ENCODE data around the gene DDB1.
A peak's percentile ranks its signal among the peaks of the same experiment; 100 is the strongest.

The DDB1 gene

GRCh38 chr11:61370349-61371005, 37.6 kb upstream of the DDB1 start:
- Histone ChIP-seq H3K27ac (ENCODE audit: insufficient read depth in 1 of 2, low read depth in 1 of 2, low read length in 2 of 2, poor library complexity in 1 of 2, severe bottlenecking in 2 of 2) (no peak overlapping the region), H3K9me3 (ENCODE audit: control extremely low read depth in 1 of 5, control insufficient read depth in 4 of 5, insufficient read depth in 2 of 5, low read depth in 1 of 5, low read length in 4 of 5) (peaks cover 0 to 6% (median 0%) of the 10 kb centered on the region in 5 experiments), H3K27me3 (replicated peaks in 2 of 5; ENCODE audit: control insufficient read depth in 4 of 5, insufficient read depth in 5 of 5, low read length in 4 of 5) (no peaks in the 10 kb centered on the region), H3K4me1 (ENCODE audit: control extremely low read depth in 1 of 4, control insufficient read depth in 4 of 4, insufficient read depth in 4 of 4, low read length in 3 of 4) (no peaks in the 10 kb centered on the region), H3K36me3 (ENCODE audit: control insufficient read depth in 4 of 4, insufficient read depth in 4 of 4, low read length in 3 of 4) (peaks cover 23 to 60% (median 40%) of the 10 kb centered on the region in 4 experiments), H3K4me3 (ENCODE audit: control insufficient read depth in 1 of 7, extremely low read depth in 1 of 7, insufficient read depth in 4 of 7, low read depth in 2 of 7, low read length in 6 of 7) (no peak overlapping the region)
- CTCF ChIA-PET: interaction anchor here (1.8 to 4.0 kb wide), 3 partner anchors 15 to 22 kb away, joined by 4 to 22 read pairs (median 15); no protein-coding TSS in a partner anchor
- DNase-seq: no peak
- POLR2A ChIA-PET: interaction anchor here (0.8 to 0.9 kb wide), 2 partner anchors 10 to 11 kb away, joined by 3 read pairs; no protein-coding TSS in a partner anchor
- 96% methylated on average over 6 of the region's 8 CpGs for WGBS (ENCODE audit: insufficient coverage)

DNA sequence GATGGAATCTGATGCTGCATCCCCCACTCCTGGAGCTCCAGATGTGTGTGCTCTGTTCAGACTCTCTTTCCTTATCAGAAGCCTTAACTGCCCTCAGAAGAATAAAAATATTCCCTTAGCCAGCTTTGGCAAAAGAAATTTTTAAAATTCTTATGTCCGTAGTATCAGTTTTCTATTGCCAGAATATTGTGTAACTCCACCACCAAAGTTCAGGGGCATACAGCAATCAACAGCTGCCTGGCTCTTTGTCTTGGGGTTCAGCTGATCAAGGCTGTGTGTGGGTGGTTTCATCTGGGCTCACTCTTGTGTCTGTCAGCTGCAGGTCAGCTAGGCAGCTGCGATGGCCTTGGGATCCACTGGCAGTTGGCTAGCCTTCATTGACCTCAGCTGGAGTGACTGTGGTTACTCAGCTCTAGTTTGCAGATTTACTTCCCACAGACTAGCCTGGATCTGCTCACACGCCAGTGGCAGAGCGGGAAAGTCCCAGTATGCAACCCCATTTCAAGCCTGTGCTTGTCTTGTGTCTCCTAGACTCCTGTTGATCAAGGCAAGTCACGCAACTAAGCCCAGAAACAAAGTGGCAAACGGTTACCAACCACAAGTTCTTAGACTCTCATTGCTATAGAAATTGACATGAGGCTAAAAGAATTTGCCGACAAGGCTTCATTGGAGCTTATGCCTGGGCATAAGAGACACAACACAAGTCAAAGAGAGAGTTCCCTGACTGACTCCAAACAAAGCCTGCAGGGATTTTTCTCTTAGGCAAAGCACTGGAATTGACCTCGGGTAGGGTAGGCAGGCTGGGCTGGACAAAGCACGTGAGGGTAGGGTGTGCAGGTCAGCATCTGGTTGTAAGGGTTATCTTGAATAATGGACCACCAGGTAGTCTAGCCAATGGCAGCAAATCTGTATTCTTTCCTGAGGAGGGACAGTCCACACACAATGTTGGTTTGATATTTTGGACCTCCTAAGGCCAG, 36.8 kb upstream of the DDB1 start:
- no peak overlapping the region for H3K27ac ChIP-seq (ENCODE audit: insufficient read depth in 1 of 2, low read depth in 1 of 2, low read length in 2 of 2, poor library complexity in 1 of 2, severe bottlenecking in 2 of 2)
- H3K36me3 ChIP-seq (ENCODE audit: control insufficient read depth in 4 of 4, insufficient read depth in 4 of 4, low read length in 3 of 4): peaks cover 23 to 64% (median 40%) of the 10 kb centered on the region in 4 experiments
- CTCF ChIA-PET: interaction anchor here (1.2 to 22.6 kb wide), 7 partner anchors 11 to 32 kb away, joined by 3 to 244 read pairs (median 7); partner anchors contain the start of genes DDB1, TKFC and TMEM216
- WGBS (ENCODE audit: insufficient coverage): 98% methylated on average over 7 of the region's 9 CpGs
- DNase-seq: no peak
- no peaks in the 10 kb centered on the region for H3K27me3 ChIP-seq (replicated peaks in 2 of 5; ENCODE audit: control insufficient read depth in 4 of 5, insufficient read depth in 5 of 5, low read length in 4 of 5)
- H3K4me1 ChIP-seq (ENCODE audit: control extremely low read depth in 1 of 4, control insufficient read depth in 4 of 4, insufficient read depth in 4 of 4, low read length in 3 of 4): no peaks in the 10 kb centered on the region
- POLR2A ChIA-PET: interaction anchor here (0.8 to 0.9 kb wide), 2 partner anchors 10 to 12 kb away, joined by 3 read pairs; no protein-coding TSS in a partner anchor
- H3K4me3 ChIP-seq (ENCODE audit: control insufficient read depth in 1 of 7, extremely low read depth in 1 of 7, insufficient read depth in 4 of 7, low read depth in 2 of 7, low read length in 6 of 7): no peak overlapping the region
- H3K9me3 ChIP-seq (ENCODE audit: control extremely low read depth in 1 of 5, control insufficient read depth in 4 of 5, insufficient read depth in 2 of 5, low read depth in 1 of 5, low read length in 4 of 5): peaks cover 0 to 2% (median 0%) of the 10 kb centered on the region in 5 experiments

GRCh38 chr11:61368646-61369045, 35.7 kb upstream of the DDB1 start:
- no peak overlapping the region for H3K27ac ChIP-seq (ENCODE audit: insufficient read depth in 1 of 2, low read depth in 1 of 2, low read length in 2 of 2, poor library complexity in 1 of 2, severe bottlenecking in 2 of 2)
- peaks cover 0 to under 1% (median 0%) of the 10 kb centered on the region in 4 experiments for H3K4me1 ChIP-seq (ENCODE audit: control extremely low read depth in 1 of 4, control insufficient read depth in 4 of 4, insufficient read depth in 4 of 4, low read length in 3 of 4)
- ChIA-PET CTCF (interaction anchor here (1.2 to 22.6 kb wide), 5 partner anchors 12 to 31 kb away, joined by 3 to 244 read pairs (median 7); partner anchors contain the start of genes DDB1, TKFC and TMEM216), POLR2A (no interaction called here)
- no peaks in the 10 kb centered on the region for H3K9me3 ChIP-seq (ENCODE audit: control extremely low read depth in 1 of 5, control insufficient read depth in 4 of 5, insufficient read depth in 2 of 5, low read depth in 1 of 5, low read length in 4 of 5)
- WGBS (ENCODE audit: insufficient coverage): 93% methylated on average over 5 of the region's 7 CpGs
- peaks cover 23 to 66% (median 47%) of the 10 kb centered on the region in 4 experiments for H3K36me3 ChIP-seq (ENCODE audit: control insufficient read depth in 4 of 4, insufficient read depth in 4 of 4, low read length in 3 of 4)
- H3K4me3 ChIP-seq (ENCODE audit: control insufficient read depth in 1 of 7, extremely low read depth in 1 of 7, insufficient read depth in 4 of 7, low read depth in 2 of 7, low read length in 6 of 7): no peak overlapping the region
- no peak for DNase-seq
- H3K27me3 ChIP-seq (replicated peaks in 2 of 5; ENCODE audit: control insufficient read depth in 4 of 5, insufficient read depth in 5 of 5, low read length in 4 of 5): no peaks in the 10 kb centered on the region

GRCh38 chr11:61367406-61367805, 34.5 kb upstream of the DDB1 start:
- no peaks in the 10 kb centered on the region for H3K9me3 ChIP-seq (ENCODE audit: control extremely low read depth in 1 of 5, control insufficient read depth in 4 of 5, insufficient read depth in 2 of 5, low read depth in 1 of 5, low read length in 4 of 5)
- CTCF ChIA-PET: interaction anchor here (1.2 to 22.6 kb wide), 5 partner anchors 8 to 30 kb away, joined by 3 to 244 read pairs (median 15); partner anchors contain the start of genes DDB1 and TKFC
- H3K4me1 ChIP-seq (ENCODE audit: control extremely low read depth in 1 of 4, control insufficient read depth in 4 of 4, insufficient read depth in 4 of 4, low read length in 3 of 4): peaks cover 0 to 10% (median 7%) of the 10 kb centered on the region in 4 experiments
- POLR2A ChIA-PET: no interaction called here
- no peak for DNase-seq
- peak overlapping the region in 1 of 2 experiments; percentile 17 for H3K27ac ChIP-seq (ENCODE audit: insufficient read depth in 1 of 2, low read depth in 1 of 2, low read length in 2 of 2, poor library complexity in 1 of 2, severe bottlenecking in 2 of 2)
- no peak overlapping the region for H3K4me3 ChIP-seq (ENCODE audit: control insufficient read depth in 1 of 7, extremely low read depth in 1 of 7, insufficient read depth in 4 of 7, low read depth in 2 of 7, low read length in 6 of 7)
- no peaks in the 10 kb centered on the region for H3K27me3 ChIP-seq (replicated peaks in 2 of 5; ENCODE audit: control insufficient read depth in 4 of 5, insufficient read depth in 5 of 5, low read length in 4 of 5)
- H3K36me3 ChIP-seq (ENCODE audit: control insufficient read depth in 4 of 4, insufficient read depth in 4 of 4, low read length in 3 of 4): peaks cover 20 to 63% (median 48%) of the 10 kb centered on the region in 4 experiments
- 100% methylated on average over 3 of the region's 6 CpGs for WGBS (ENCODE audit: insufficient coverage)

GRCh38 chr11:61364012-61364675, 31.2 kb upstream of the DDB1 start:
- H3K36me3 ChIP-seq (ENCODE audit: control insufficient read depth in 4 of 4, insufficient read depth in 4 of 4, low read length in 3 of 4): peaks cover 15 to 46% (median 36%) of the 10 kb centered on the region in 4 experiments
- no peak overlapping the region for H3K4me3 ChIP-seq (ENCODE audit: control insufficient read depth in 1 of 7, extremely low read depth in 1 of 7, insufficient read depth in 4 of 7, low read depth in 2 of 7, low read length in 6 of 7)
- WGBS (ENCODE audit: insufficient coverage): 100% methylated on average over 5 of the region's 5 CpGs
- DNase-seq: no peak
- no peaks in the 10 kb centered on the region for H3K27me3 ChIP-seq (replicated peaks in 2 of 5; ENCODE audit: control insufficient read depth in 4 of 5, insufficient read depth in 5 of 5, low read length in 4 of 5)
- POLR2A ChIA-PET: interaction anchor here (1.1 kb wide), 1 partner anchor 17 kb away, joined by 3 read pairs; no protein-coding TSS in a partner anchor
- H3K9me3 ChIP-seq (ENCODE audit: control extremely low read depth in 1 of 5, control insufficient read depth in 4 of 5, insufficient read depth in 2 of 5, low read depth in 1 of 5, low read length in 4 of 5): no peaks in the 10 kb centered on the region
- CTCF ChIA-PET: interaction anchor here (1.0 to 22.6 kb wide), 5 partner anchors 11 to 28 kb away, joined by 3 to 244 read pairs (median 9); partner anchors contain the start of genes DDB1 and TKFC
- peak overlapping the region in 1 of 2 experiments; percentile 55 for H3K27ac ChIP-seq (ENCODE audit: insufficient read depth in 1 of 2, low read depth in 1 of 2, low read length in 2 of 2, poor library complexity in 1 of 2, severe bottlenecking in 2 of 2)
- H3K4me1 ChIP-seq (ENCODE audit: control extremely low read depth in 1 of 4, control insufficient read depth in 4 of 4, insufficient read depth in 4 of 4, low read length in 3 of 4): peaks cover 4 to 33% (median 26%) of the 10 kb centered on the region in 4 experiments

GRCh38 chr11:61362542-61362875, 29.6 kb upstream of the DDB1 start:
- ChIA-PET POLR2A (interaction anchor here (0.6 to 2.6 kb wide), 4 partner anchors 10 to 68 kb away, joined by 3 to 7 read pairs (median 3); partner anchors contain the start of genes TMEM216 and VWCE), CTCF (interaction anchor here (1.2 to 22.6 kb wide), 7 partner anchors 12 to 72 kb away, joined by 3 to 244 read pairs (median 8); partner anchors contain the start of genes DDB1, TKFC and TMEM216)
- Histone ChIP-seq H3K36me3 (ENCODE audit: control insufficient read depth in 4 of 4, insufficient read depth in 4 of 4, low read length in 3 of 4) (peaks cover 7 to 32% (median 23%) of the 10 kb centered on the region in 4 experiments), H3K27me3 (replicated peaks in 2 of 5; ENCODE audit: control insufficient read depth in 4 of 5, insufficient read depth in 5 of 5, low read length in 4 of 5) (no peaks in the 10 kb centered on the region), H3K4me1 (ENCODE audit: control extremely low read depth in 1 of 4, control insufficient read depth in 4 of 4, insufficient read depth in 4 of 4, low read length in 3 of 4) (peaks cover 5 to 41% (median 33%) of the 10 kb centered on the region in 4 experiments), H3K4me3 (ENCODE audit: control insufficient read depth in 1 of 7, extremely low read depth in 1 of 7, insufficient read depth in 4 of 7, low read depth in 2 of 7, low read length in 6 of 7) (peak overlapping the region; percentile 78 to 99 (median 94)), H3K9me3 (ENCODE audit: control extremely low read depth in 1 of 5, control insufficient read depth in 4 of 5, insufficient read depth in 2 of 5, low read depth in 1 of 5, low read length in 4 of 5) (no peaks in the 10 kb centered on the region), H3K27ac (ENCODE audit: insufficient read depth in 1 of 2, low read depth in 1 of 2, low read length in 2 of 2, poor library complexity in 1 of 2, severe bottlenecking in 2 of 2) (peak overlapping the region; percentile 91 to 96)
- peak; percentile 36 to 82 (median 75) for DNase-seq
- under 1% methylated on average over 12 of the region's 12 CpGs for WGBS (ENCODE audit: insufficient coverage)
